HepG2 (cell line): ENCODE results near the gene ZNF792. TPM values are rescaled to one million over a fixed set of nuclear protein-coding genes. Genes with fewer than 3 reads are reported as not detected.

ENCODE experiments used
- ARNT2 ChIP-seq: sonication (generic); formaldehyde crosslinking; IDR thresholded peaks from 2 replicates; pipeline ENCODE4 v1.8.0; 2022; ENCODE audit warnings: mild to moderate bottlenecking, low read depth, missing genetic modification reagents, moderate library complexity
- BRD4 ChIP-seq: sonication (generic); formaldehyde crosslinking; IDR thresholded peaks from 2 replicates; pipeline ENCODE4 v1.4.0; 2020; ENCODE audit warnings: missing genetic modification reagents
- CBX2 ChIP-seq, 2 experiments: fragments of 200-600 bp in 1 of 2; sonication (generic); formaldehyde crosslinking in 1 of 2; IDR thresholded peaks; 2 replicates each; pipeline versions ENCODE4 v1.7.0 to v1.8.1; 2018 to 2022; ENCODE audit warnings: low read depth in 2 of 2, low read length in 1 of 2, mild to moderate bottlenecking in 1 of 2, missing genetic modification reagents in 1 of 2
- CREM ChIP-seq, 2 experiments: sonication (generic) in 1 of 2; formaldehyde crosslinking in 1 of 2; IDR thresholded peaks; 2 replicates each; pipeline versions ENCODE4 v1.4.0 to v1.6.1; 2016 to 2020; ENCODE audit warnings: antibody characterized with exemption in 1 of 2, mild to moderate bottlenecking in 1 of 2, missing genetic modification reagents in 1 of 2
- FOXA3 ChIP-seq: IDR thresholded peaks from 2 replicates; pipeline ENCODE4 v1.6.1; 2016; ENCODE audit warnings: missing genetic modification reagents, missing compliant biosample characterization
- FOXP1 ChIP-seq, 2 experiments: fragments of 450-650 bp in 1 of 2; IDR thresholded peaks; 2 replicates each; pipeline ENCODE4 v1.6.1; 2017 to 2018; ENCODE audit warnings: antibody characterized with exemption in 1 of 2
- HES4 ChIP-seq: sonication (generic); formaldehyde crosslinking; IDR thresholded peaks from 2 replicates; pipeline ENCODE4 v1.9.0; 2021; ENCODE audit warnings: mild to moderate bottlenecking, missing genetic modification reagents, borderline replicate concordance
- NKX3-1 ChIP-seq: sonication (generic); formaldehyde crosslinking; IDR thresholded peaks from 2 replicates; pipeline ENCODE4 v1.5.0; 2020; ENCODE audit warnings: missing genetic modification reagents
- PAF1 ChIP-seq: IDR thresholded peaks from 2 replicates; pipeline ENCODE4 v1.6.1; 2016; ENCODE audit warnings: missing genetic modification reagents, missing compliant biosample characterization
- SP5 ChIP-seq: IDR thresholded peaks from 2 replicates; pipeline ENCODE4 v1.6.1; 2016; ENCODE audit warnings: low read depth, borderline replicate concordance
- TBP ChIP-seq: sonication (generic); formaldehyde crosslinking; IDR thresholded peaks from 2 replicates; pipeline ENCODE4 v1.5.0; 2020; ENCODE audit warnings: missing genetic modification reagents
- ZNF34 ChIP-seq: sonication (generic); formaldehyde crosslinking; IDR thresholded peaks from 2 replicates; pipeline ENCODE4 v1.4.0; 2020; ENCODE audit warnings: mild to moderate bottlenecking, missing genetic modification reagents, borderline replicate concordance
- ZNF543 ChIP-seq: sonication (generic); formaldehyde crosslinking; IDR thresholded peaks from 2 replicates; pipeline ENCODE4 v1.4.0; 2020; ENCODE audit warnings: mild to moderate bottlenecking, missing genetic modification reagents
- ZNF562 ChIP-seq: sonication (generic); formaldehyde crosslinking; IDR thresholded peaks from 2 replicates; pipeline ENCODE4 v1.8.0; 2022; ENCODE audit warnings: missing genetic modification reagents, borderline replicate concordance
- ZNF570 ChIP-seq: sonication (generic); formaldehyde crosslinking; IDR thresholded peaks from 2 replicates; pipeline ENCODE4 v1.4.0; 2020; ENCODE audit warnings: mild to moderate bottlenecking, missing genetic modification reagents, borderline replicate concordance
- ZNF766 ChIP-seq: sonication (generic); formaldehyde crosslinking; IDR thresholded peaks from 2 replicates; pipeline ENCODE4 v1.5.0; 2020; ENCODE audit warnings: missing genetic modification reagents, borderline replicate concordance
- ZNF841 ChIP-seq: sonication (generic); formaldehyde crosslinking; IDR thresholded peaks from 2 replicates; pipeline ENCODE4 v1.8.1; 2023; ENCODE audit warnings: missing genetic modification reagents, borderline replicate concordance
- polyA plus RNA-seq, 8 experiments: library from polyadenylated mRNA; depleted of rRNA in 3 of 8; stranded (reverse) in 7 of 8; unstranded in 1 of 8; fragments of >200 nt; fragmentation: Illumina TruSeq in 4 of 8; extraction: Trizol in 4 of 8; gene quantifications; 2 replicates each; pipeline versions ENCODE4 v1.2.1 to v1.2.3, GENCODE V29; 2011 to 2016; ENCODE audit warnings: low read depth in 4 of 8, missing spikeins in 1 of 8, mixed read lengths in 1 of 8; ENCODE audit not compliant: insufficient read depth in 1 of 8
- total RNA-seq, 5 experiments: library from RNA; depleted of rRNA; stranded (reverse); fragments of >200 nt; fragmentation: Illumina TruSeq; extraction: Trizol; gene quantifications; 2 replicates each; pipeline ENCODE4 v1.2.3, GENCODE V29; 2016; ENCODE audit warnings: low read depth in 1 of 5
- TF ChIP-seq, protein P1 (sequence below): sonication (generic); formaldehyde crosslinking; IDR thresholded peaks from 2 replicates; pipeline ENCODE4 v1.4.0; 2020; ENCODE audit warnings: missing genetic modification reagents
- TF ChIP-seq, protein P2 (sequence below): sonication (generic); formaldehyde crosslinking; IDR thresholded peaks from 2 replicates; pipeline ENCODE4 v1.4.0; 2020; ENCODE audit warnings: mild to moderate bottlenecking, missing genetic modification reagents
- TF ChIP-seq, protein P3 (sequence below): sonication (generic); formaldehyde crosslinking; IDR thresholded peaks from 2 replicates; pipeline ENCODE4 v1.5.1; 2020; ENCODE audit warnings: missing genetic modification reagents, mild to moderate bottlenecking, borderline replicate concordance
- TF ChIP-seq, protein P4 (sequence below): sonication (generic); formaldehyde crosslinking; IDR thresholded peaks from 2 replicates; pipeline ENCODE4 v1.4.0; 2020; ENCODE audit warnings: missing genetic modification reagents

Gene ZNF792
- total and polyA plus RNA-seq, 2 of the 13 experiments (the other 11 are each of a cell fraction or from before 2014, with no cell fraction given) = 5.5 to 11.5 TPM

DNA sequence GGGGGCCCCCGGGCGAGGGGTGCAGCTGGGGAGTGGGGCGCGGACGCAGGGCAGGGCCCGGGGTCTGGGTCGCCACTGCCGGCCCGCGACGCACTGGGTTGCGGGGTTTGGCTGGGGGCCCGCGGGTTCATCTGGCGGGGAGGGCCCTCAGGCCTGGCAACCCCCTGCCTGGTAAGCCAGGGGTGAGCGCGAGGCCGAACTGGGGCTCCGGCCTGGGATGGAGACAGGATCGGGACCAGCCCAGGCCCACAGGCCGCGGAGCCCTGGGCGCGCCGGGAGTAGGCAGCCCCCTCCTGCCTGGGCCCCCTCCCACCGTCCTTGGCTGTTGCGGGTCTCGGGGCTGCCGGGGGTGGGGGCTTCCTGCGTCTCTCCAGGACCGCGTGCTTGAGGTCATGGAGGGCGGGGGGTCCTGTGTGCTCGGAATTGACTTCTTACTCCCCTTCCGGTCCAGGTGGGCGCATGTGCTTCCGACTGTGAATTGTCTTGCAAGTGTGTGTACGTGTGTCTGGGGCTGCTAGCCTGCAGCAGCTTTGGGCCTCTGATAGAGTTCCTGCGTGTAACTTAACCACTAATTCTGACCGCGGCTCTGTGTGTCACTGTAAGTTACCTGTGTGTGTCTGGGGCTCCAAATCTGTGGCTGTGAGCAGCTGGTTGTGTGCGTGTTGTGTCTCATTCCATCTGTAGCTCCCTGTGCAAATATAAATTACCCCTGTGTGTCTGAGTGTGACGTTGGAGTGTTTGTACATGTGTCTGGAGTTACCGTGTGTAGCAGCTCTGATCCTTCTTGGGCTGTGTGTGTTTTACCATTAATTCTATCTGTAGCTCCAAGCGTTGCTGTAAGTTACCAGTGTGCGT lies 36.8 kb upstream of the ZNF792 start (continued):
- TF ChIP-seq, protein P1, sequence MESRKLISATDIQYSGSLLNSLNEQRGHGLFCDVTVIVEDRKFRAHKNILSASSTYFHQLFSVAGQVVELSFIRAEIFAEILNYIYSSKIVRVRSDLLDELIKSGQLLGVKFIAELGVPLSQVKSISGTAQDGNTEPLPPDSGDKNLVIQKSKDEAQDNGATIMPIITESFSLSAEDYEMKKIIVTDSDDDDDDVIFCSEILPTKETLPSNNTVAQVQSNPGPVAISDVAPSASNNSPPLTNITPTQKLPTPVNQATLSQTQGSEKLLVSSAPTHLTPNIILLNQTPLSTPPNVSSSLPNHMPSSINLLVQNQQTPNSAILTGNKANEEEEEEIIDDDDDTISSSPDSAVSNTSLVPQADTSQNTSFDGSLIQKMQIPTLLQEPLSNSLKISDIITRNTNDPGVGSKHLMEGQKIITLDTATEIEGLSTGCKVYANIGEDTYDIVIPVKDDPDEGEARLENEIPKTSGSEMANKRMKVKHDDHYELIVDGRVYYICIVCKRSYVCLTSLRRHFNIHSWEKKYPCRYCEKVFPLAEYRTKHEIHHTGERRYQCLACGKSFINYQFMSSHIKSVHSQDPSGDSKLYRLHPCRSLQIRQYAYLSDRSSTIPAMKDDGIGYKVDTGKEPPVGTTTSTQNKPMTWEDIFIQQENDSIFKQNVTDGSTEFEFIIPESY (CRISPR knock-in tag) = no peak
- TF ChIP-seq FOXA3 (no peak), NKX3-1 (CRISPR knock-in tag) (no peak), ZNF34 (no peak), ZNF766 (CRISPR knock-in tag) (no peak), TBP (CRISPR knock-in tag) (no peak), ZNF841 (no peak), SP5 (CRISPR knock-in tag) (no peak), FOXP1 (IDR thresholded peaks at IDR 0.05) (no peak), FOXP1 (CRISPR knock-in tag; IDR thresholded peaks at IDR 0.05) (no peak), ZNF562 (CRISPR knock-in tag) (no peak), HES4 (CRISPR knock-in tag) (peak; percentile 67), ARNT2 (CRISPR knock-in tag) (no peak), CREM (IDR thresholded peaks at IDR 0.05) (peak; percentile 23; the same call in 1 of the 2 replicates), CREM (CRISPR knock-in tag; IDR thresholded peaks at IDR 0.05) (no peak), PAF1 (CRISPR knock-in tag) (no peak), ZNF570 (CRISPR knock-in tag) (no peak), CBX2 (IDR thresholded peaks at IDR 0.05; ENCODE audit: low read depth, low read length) (no peak), CBX2 (CRISPR knock-in tag; IDR thresholded peaks at IDR 0.05; ENCODE audit: low read depth) (no peak), BRD4 (CRISPR knock-in tag) (no peak), ZNF543 (CRISPR knock-in tag) (no peak)
- TF ChIP-seq, protein P2, sequence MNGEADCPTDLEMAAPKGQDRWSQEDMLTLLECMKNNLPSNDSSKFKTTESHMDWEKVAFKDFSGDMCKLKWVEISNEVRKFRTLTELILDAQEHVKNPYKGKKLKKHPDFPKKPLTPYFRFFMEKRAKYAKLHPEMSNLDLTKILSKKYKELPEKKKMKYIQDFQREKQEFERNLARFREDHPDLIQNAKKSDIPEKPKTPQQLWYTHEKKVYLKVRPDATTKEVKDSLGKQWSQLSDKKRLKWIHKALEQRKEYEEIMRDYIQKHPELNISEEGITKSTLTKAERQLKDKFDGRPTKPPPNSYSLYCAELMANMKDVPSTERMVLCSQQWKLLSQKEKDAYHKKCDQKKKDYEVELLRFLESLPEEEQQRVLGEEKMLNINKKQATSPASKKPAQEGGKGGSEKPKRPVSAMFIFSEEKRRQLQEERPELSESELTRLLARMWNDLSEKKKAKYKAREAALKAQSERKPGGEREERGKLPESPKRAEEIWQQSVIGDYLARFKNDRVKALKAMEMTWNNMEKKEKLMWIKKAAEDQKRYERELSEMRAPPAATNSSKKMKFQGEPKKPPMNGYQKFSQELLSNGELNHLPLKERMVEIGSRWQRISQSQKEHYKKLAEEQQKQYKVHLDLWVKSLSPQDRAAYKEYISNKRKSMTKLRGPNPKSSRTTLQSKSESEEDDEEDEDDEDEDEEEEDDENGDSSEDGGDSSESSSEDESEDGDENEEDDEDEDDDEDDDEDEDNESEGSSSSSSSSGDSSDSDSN (CRISPR knock-in tag) = peak; percentile 30; the same call in 1 of the 2 replicates
- TF ChIP-seq, protein P3, sequence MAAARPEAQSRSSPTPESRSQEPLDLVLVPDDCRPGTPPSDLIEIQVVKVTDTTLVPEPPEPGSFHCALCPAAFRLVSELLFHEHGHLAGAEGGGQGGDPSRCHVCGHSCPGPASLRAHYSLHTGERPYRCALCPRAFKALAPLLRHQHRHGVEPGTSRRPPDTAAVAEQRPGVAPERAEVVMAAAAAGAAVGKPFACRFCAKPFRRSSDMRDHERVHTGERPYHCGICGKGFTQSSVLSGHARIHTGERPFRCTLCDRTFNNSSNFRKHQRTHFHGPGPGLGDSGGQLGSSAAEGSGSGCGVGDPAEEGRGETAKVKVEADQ (CRISPR knock-in tag) = no peak
- TF ChIP-seq, protein P4, sequence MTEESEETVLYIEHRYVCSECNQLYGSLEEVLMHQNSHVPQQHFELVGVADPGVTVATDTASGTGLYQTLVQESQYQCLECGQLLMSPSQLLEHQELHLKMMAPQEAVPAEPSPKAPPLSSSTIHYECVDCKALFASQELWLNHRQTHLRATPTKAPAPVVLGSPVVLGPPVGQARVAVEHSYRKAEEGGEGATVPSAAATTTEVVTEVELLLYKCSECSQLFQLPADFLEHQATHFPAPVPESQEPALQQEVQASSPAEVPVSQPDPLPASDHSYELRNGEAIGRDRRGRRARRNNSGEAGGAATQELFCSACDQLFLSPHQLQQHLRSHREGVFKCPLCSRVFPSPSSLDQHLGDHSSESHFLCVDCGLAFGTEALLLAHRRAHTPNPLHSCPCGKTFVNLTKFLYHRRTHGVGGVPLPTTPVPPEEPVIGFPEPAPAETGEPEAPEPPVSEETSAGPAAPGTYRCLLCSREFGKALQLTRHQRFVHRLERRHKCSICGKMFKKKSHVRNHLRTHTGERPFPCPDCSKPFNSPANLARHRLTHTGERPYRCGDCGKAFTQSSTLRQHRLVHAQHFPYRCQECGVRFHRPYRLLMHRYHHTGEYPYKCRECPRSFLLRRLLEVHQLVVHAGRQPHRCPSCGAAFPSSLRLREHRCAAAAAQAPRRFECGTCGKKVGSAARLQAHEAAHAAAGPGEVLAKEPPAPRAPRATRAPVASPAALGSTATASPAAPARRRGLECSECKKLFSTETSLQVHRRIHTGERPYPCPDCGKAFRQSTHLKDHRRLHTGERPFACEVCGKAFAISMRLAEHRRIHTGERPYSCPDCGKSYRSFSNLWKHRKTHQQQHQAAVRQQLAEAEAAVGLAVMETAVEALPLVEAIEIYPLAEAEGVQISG (CRISPR knock-in tag) = no peak
